RWPE2 (cell line): Measurements from ENCODE around the gene ATP13A2.
A peak's percentile ranks its signal among the peaks of the same experiment; 100 is the strongest.

Experiments used
- ATAC-seq: fragments of 200-7000 bp; cut with Tn5 transposase; 3 replicates; pipeline ENCODE4 v1.9.1; 2021; ENCODE audit warnings: low read depth
- DNase-seq: peaks from one replicate; pipeline ENCODE4 v3.0.0-alpha.2; 2020; ENCODE audit warnings: low spot score
- H3K27ac ChIP-seq: fragments of 450-650 bp; 2 replicates; pipeline ENCODE4 v1.5.1; 2017; ENCODE audit warnings: mild to moderate bottlenecking; ENCODE audit not compliant: poor library complexity, severe bottlenecking
- H3K27me3 ChIP-seq: fragments of 250-450 bp; sonication (Bioruptor Pico); 2 replicates; pipeline ENCODE4 v1.5.1; 2021; ENCODE audit warnings: mild to moderate bottlenecking, moderate library complexity; ENCODE audit not compliant: insufficient read depth, poor library complexity, severe bottlenecking
- H3K36me3 ChIP-seq: fragments of 250-450 bp; sonication (Bioruptor Pico); 2 replicates; pipeline ENCODE4 v1.5.1; 2020; ENCODE audit warnings: low read depth, mild to moderate bottlenecking, moderate library complexity
- H3K4me1 ChIP-seq: fragments of 250-450 bp; sonication (Bioruptor Pico); 2 replicates; pipeline ENCODE4 v1.5.1; 2021; ENCODE audit warnings: mild to moderate bottlenecking, moderate library complexity; ENCODE audit not compliant: insufficient read depth, poor library complexity, severe bottlenecking
- H3K4me3 ChIP-seq: fragments of 250-450 bp; sonication (Bioruptor Pico); 2 replicates; pipeline ENCODE4 v1.5.1; 2021; ENCODE audit warnings: mild to moderate bottlenecking, moderate library complexity; ENCODE audit not compliant: severe bottlenecking
- H3K9me3 ChIP-seq: fragments of 250-450 bp; sonication (Bioruptor Pico); 2 replicates; pipeline ENCODE4 v1.5.1; 2021; ENCODE audit warnings: mild to moderate bottlenecking, moderate library complexity; ENCODE audit not compliant: severe bottlenecking
- TF ChIP-seq, protein P1 (sequence below): fragments of 450-650 bp; IDR thresholded peaks from one replicate; pipeline ENCODE4 v1.5.1; 2017; ENCODE audit warnings: mild to moderate bottlenecking, moderate library complexity; ENCODE audit not compliant: poor library complexity, severe bottlenecking

The ATP13A2 gene

DNA sequence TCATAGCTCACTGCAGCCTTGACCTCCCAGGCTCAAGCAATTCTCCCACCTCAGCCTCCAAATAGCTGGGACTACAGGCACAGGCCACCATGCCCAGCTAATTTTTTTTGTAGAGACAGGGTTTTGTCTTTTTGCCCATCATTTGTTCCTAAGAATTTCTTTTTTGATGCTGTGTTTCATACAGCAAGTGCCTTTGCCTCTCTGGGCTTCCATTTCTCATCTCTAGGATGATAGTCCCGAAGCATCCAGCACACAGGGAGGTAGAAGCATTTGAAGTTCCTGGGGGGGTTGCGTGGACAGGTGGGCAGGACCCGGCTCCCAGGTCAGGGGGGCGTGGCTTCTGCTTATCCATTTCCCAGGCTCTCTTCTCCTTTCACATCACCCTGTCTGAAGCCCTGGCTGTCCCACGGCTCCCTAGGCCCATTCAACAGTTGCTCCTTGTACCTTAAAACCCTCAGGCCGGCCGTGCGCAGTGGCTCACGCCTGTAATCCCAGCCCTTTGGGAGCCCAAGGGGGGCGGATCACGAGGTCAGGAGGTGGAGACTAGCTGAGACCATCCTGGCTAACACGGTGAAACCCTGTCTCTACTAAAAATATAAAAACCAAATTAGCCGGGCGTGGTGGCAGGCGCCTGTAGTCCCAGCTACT is 3.4 kb downstream of the ATP13A2 start:
- H3K27me3 ChIP-seq: no peaks in the 10 kb centered on the region
- peaks cover 17% of the 10 kb centered on the region for H3K4me1 ChIP-seq
- TF ChIP-seq, protein P1, sequence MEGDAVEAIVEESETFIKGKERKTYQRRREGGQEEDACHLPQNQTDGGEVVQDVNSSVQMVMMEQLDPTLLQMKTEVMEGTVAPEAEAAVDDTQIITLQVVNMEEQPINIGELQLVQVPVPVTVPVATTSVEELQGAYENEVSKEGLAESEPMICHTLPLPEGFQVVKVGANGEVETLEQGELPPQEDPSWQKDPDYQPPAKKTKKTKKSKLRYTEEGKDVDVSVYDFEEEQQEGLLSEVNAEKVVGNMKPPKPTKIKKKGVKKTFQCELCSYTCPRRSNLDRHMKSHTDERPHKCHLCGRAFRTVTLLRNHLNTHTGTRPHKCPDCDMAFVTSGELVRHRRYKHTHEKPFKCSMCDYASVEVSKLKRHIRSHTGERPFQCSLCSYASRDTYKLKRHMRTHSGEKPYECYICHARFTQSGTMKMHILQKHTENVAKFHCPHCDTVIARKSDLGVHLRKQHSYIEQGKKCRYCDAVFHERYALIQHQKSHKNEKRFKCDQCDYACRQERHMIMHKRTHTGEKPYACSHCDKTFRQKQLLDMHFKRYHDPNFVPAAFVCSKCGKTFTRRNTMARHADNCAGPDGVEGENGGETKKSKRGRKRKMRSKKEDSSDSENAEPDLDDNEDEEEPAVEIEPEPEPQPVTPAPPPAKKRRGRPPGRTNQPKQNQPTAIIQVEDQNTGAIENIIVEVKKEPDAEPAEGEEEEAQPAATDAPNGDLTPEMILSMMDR: no peak
- H3K27ac ChIP-seq: no peak overlapping the region
- ATAC-seq: no peak
- H3K9me3 ChIP-seq: no peaks in the 10 kb centered on the region
- DNase-seq: no peak
- H3K4me3 ChIP-seq: no peak overlapping the region
- peaks cover 8% of the 10 kb centered on the region for H3K36me3 ChIP-seq

- no peaks in the 10 kb centered on the region for H3K9me3 ChIP-seq
- peaks cover 12% of the 10 kb centered on the region for H3K4me1 ChIP-seq
- DNase-seq (no peak), ATAC-seq (no peak)
- no peak overlapping the region for H3K27ac ChIP-seq
- TF ChIP-seq, protein P1: no peak
- peaks cover 20% of the 10 kb centered on the region for H3K36me3 ChIP-seq
- no peak overlapping the region for H3K4me3 ChIP-seq
- no peaks in the 10 kb centered on the region for H3K27me3 ChIP-seq
Observed at GRCh38 chr1:17007121-17007520, 4.6 kb downstream of the ATP13A2 start.

GRCh38 chr1:17005365-17005740 is 6.4 kb downstream of the ATP13A2 start:
- Histone ChIP-seq H3K36me3 (peaks cover 28% of the 10 kb centered on the region), H3K27me3 (no peaks in the 10 kb centered on the region)
- TF ChIP-seq, protein P1: no peak

GRCh38 chr1:17004466-17005364 is 7.0 kb downstream of the ATP13A2 start:
- no peak for DNase-seq

More at GRCh38 chr1:17005365-17005740, 6.4 kb downstream of the ATP13A2 start:
- Histone ChIP-seq H3K27ac (no peak overlapping the region), H3K9me3 (no peaks in the 10 kb centered on the region), H3K4me3 (no peak overlapping the region), H3K4me1 (peaks cover 7% of the 10 kb centered on the region)
- DNase-seq: no peak
- no peak for ATAC-seq

More at GRCh38 chr1:17004466-17005364, 7.0 kb downstream of the ATP13A2 start:
- TF ChIP-seq, protein P1: no peak
- Histone ChIP-seq H3K27me3 (no peaks in the 10 kb centered on the region), H3K36me3 (peaks cover 28% of the 10 kb centered on the region), H3K27ac (peak overlapping the region; percentile 19), H3K4me3 (no peak overlapping the region), H3K4me1 (peaks cover 4% of the 10 kb centered on the region), H3K9me3 (no peaks in the 10 kb centered on the region)
- no peak for ATAC-seq
